Neural crest cell (in vitro differentiated cells): Measurements from ENCODE around the gene ADGRG4. TPM values are rescaled to one million over a fixed set of nuclear protein-coding genes. Genes with fewer than 3 reads are reported as not detected.

ENCODE experiments used
- DNase-seq: peaks from one replicate; pipeline ENCODE4 v3.0.0; 2021; ENCODE audit warnings: low read depth, mixed read lengths, low spot score
- H3K27ac Mint-ChIP-seq: one replicate; pipeline ENCODE4 v1.8.0; 2021; ENCODE audit warnings: mild to moderate bottlenecking, mixed read lengths; ENCODE audit not compliant: unreplicated experiment
- H3K27me3 Mint-ChIP-seq: 2 replicates; pipeline ENCODE4 v1.8.0; 2021; ENCODE audit warnings: low read depth, mild to moderate bottlenecking, mixed read lengths
- H3K36me3 Mint-ChIP-seq: 2 replicates; pipeline ENCODE4 v1.8.0; 2021; ENCODE audit warnings: low read depth, mild to moderate bottlenecking, mixed read lengths
- H3K4me1 Mint-ChIP-seq: 2 replicates; pipeline ENCODE4 v1.8.0; 2021; ENCODE audit warnings: mixed read lengths
- H3K4me3 Mint-ChIP-seq: one replicate; pipeline ENCODE4 v1.8.0; 2021; ENCODE audit warnings: mild to moderate bottlenecking, mixed read lengths
- H3K9me3 Mint-ChIP-seq: 2 replicates; pipeline ENCODE4 v1.8.0; 2021; ENCODE audit warnings: mixed read lengths
- total RNA-seq: library from RNA; stranded (reverse); gene quantifications from 2 replicates; pipeline ENCODE4 v1.2.1, GENCODE V29; 2021
- TF ChIP-seq, protein P1 (sequence below): fragments of 200-600 bp; sonication (generic); conservative IDR thresholded peaks from 2 replicates; pipeline ENCODE4 v1.5.0; 2021; ENCODE audit warnings: antibody characterized with exemption, mild to moderate bottlenecking

The ADGRG4 gene
- total RNA-seq, 1 donor from 2014 or later = not detected

DNA sequence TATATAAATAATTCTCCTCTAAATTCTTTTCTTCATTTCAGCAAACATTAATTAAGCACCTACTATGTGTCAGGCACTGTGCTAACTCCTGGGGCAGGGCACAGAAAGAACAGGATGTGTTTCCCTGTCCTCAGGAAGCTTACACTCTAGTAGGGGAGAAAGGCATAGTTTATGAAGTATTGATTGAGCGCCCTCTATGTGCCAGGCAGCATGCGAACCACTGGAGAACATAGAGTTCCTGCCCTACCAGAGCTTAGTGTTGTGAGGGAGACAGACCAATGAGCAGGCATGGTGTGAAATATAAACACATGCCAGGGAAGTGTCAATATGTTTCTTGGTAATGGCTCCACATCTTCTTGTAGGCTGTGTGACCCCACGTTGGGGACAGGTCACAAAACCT, 3.7 kb downstream of the ADGRG4 start:
- H3K27me3 Mint-ChIP-seq = peaks cover 15% of the 10 kb centered on the region
- H3K9me3 Mint-ChIP-seq = peaks cover 2% of the 10 kb centered on the region
- H3K36me3 Mint-ChIP-seq = no peaks in the 10 kb centered on the region
- no peak overlapping the region for H3K27ac Mint-ChIP-seq
- TF ChIP-seq, protein P1, sequence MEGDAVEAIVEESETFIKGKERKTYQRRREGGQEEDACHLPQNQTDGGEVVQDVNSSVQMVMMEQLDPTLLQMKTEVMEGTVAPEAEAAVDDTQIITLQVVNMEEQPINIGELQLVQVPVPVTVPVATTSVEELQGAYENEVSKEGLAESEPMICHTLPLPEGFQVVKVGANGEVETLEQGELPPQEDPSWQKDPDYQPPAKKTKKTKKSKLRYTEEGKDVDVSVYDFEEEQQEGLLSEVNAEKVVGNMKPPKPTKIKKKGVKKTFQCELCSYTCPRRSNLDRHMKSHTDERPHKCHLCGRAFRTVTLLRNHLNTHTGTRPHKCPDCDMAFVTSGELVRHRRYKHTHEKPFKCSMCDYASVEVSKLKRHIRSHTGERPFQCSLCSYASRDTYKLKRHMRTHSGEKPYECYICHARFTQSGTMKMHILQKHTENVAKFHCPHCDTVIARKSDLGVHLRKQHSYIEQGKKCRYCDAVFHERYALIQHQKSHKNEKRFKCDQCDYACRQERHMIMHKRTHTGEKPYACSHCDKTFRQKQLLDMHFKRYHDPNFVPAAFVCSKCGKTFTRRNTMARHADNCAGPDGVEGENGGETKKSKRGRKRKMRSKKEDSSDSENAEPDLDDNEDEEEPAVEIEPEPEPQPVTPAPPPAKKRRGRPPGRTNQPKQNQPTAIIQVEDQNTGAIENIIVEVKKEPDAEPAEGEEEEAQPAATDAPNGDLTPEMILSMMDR = no peak
- no peaks in the 10 kb centered on the region for H3K4me1 Mint-ChIP-seq
- H3K4me3 Mint-ChIP-seq = no peak overlapping the region
- DNase-seq = no peak

DNA sequence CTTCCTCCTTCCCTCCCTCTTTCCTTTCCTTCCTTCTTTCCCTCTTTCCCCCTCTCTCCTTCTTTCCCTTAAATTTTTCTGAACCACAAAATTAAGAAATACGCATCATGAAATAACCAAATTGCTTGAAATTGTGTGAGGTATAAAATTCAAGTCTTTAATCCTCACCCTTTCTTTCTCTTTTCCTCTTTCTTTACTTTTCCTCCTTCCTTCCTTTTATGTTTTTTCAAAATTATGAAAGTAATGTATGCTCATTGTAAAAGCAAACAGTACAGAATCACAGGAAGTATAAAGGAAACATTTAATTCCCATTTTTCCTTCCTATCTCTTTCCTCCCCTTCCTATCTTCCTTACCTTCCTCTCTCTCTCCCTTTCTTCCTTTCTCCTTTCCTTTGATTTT, 5.4 kb downstream of the ADGRG4 start:
- peaks cover 2% of the 10 kb centered on the region for H3K9me3 Mint-ChIP-seq
- TF ChIP-seq, protein P1 = no peak
- DNase-seq = no peak
- no peaks in the 10 kb centered on the region for H3K4me1 Mint-ChIP-seq
- no peak overlapping the region for H3K27ac Mint-ChIP-seq
- no peak overlapping the region for H3K4me3 Mint-ChIP-seq
- H3K27me3 Mint-ChIP-seq = peaks cover 15% of the 10 kb centered on the region
- H3K36me3 Mint-ChIP-seq = no peaks in the 10 kb centered on the region

DNA sequence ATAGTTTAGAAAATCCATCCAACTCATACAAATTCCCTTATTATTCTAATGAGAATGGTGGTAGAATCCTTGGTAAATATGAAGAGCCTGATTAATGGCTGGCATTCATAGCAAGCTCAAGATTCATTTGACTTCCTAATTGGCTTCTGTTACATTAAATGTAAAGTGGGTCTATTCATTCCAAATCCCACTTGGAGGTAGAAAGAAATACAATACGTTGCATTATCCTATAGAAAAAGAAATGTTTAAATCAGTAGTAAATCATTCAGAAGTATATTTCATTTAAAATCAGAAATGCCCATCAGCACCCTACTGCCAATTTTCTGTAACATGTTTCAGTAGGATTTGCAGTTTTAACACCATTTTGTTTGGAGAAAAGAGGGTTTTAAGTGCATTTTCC, 6.7 kb downstream of the ADGRG4 start:
- Mint-ChIP-seq H3K36me3 (no peaks in the 10 kb centered on the region), H3K9me3 (peaks cover 2% of the 10 kb centered on the region)
- DNase-seq = no peak

DNA sequence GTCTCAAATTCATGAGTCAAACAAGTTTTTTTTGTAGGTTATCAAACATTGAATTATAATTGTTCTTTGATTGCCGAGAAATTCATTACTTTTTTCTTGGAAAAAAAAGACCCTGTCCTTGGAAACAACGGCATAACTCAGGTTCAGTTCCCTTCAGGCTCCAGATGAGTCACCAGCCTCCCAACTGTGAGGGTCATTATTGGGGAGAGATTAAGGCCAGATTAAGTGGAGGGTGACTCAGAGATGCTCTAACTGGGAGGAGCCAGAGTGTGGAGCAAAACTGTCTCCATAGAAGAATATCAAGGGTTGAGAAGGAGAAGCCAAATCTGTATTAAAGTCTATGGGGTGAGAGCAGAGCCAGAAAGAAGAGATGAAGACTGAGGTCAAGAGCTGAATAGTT, 9.6 kb downstream of the ADGRG4 start:
- Mint-ChIP-seq H3K9me3 (no peaks in the 10 kb centered on the region), H3K4me3 (no peak overlapping the region), H3K27ac (no peak overlapping the region), H3K27me3 (peaks cover 15% of the 10 kb centered on the region), H3K36me3 (no peaks in the 10 kb centered on the region), H3K4me1 (no peaks in the 10 kb centered on the region)
- no peak for DNase-seq
- TF ChIP-seq, protein P1 = no peak

More for the DNA sequence above, 6.7 kb downstream of the ADGRG4 start:
- Mint-ChIP-seq H3K4me1 (no peaks in the 10 kb centered on the region), H3K4me3 (no peak overlapping the region), H3K27ac (no peak overlapping the region), H3K27me3 (peaks cover 15% of the 10 kb centered on the region)
- TF ChIP-seq, protein P1 = no peak

DNA sequence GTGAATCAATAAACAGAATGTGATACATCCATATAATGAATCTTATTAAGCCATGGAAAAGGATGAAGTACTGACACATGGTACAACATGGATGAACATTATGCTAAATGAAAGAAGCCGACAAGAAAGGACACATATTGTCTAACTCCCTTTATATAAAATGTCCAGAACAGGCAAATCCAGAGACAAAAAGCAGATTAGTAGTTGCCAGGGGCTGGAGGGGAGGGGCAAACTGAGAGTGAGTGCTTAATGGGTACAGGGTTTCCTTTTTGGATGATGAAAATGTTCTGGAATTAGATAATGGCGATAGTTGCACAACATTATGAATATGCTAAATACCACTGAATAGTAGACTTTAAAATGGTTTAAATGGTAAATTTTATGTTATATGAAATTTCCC, 17.4 kb downstream of the ADGRG4 start:
- Mint-ChIP-seq H3K4me3 (no peak overlapping the region), H3K4me1 (no peaks in the 10 kb centered on the region), H3K9me3 (no peaks in the 10 kb centered on the region), H3K27me3 (no peaks in the 10 kb centered on the region), H3K36me3 (no peaks in the 10 kb centered on the region), H3K27ac (no peak overlapping the region)
- TF ChIP-seq, protein P1 = no peak
- DNase-seq = no peak
